Esophagus squamous epithelium (tissue), 5 donors: ENCODE measurements around the gene OPN5. TPM values are rescaled to one million over a fixed set of nuclear protein-coding genes. Genes with fewer than 3 reads are reported as not detected.

Experiments used
- DNase-seq: peaks from one replicate; lab custom pipeline; 2025; lab: John Stamatoyannopoulos, UW
- H3K27ac ChIP-seq, 4 donors: fragments of 200-600 bp; sonication (generic); one replicate each; pipeline ENCODE4 v1.5.1; 2016 to 2019; ENCODE audit warnings: mild to moderate bottlenecking in 1 of 4
- H3K27me3 ChIP-seq, 4 donors: fragments of 200-600 bp; sonication (generic); 1 replicate in 3 of 4; 2 replicates in 1 of 4; pipeline versions ENCODE4 v1.5.1 to v1.6.0; 2017 to 2021; ENCODE audit warnings: antibody characterized with exemption in 1 of 4
- H3K36me3 ChIP-seq, 3 donors: fragments of 200-600 bp; sonication (generic); one replicate each; pipeline ENCODE4 v1.5.1; 2016 to 2019
- H3K4me1 ChIP-seq, 3 donors: fragments of 200-600 bp; sonication (generic); one replicate each; pipeline ENCODE4 v1.5.1; 2017 to 2019
- H3K4me3 ChIP-seq, 4 donors: fragments of 200-600 bp; sonication (generic); 1 replicate in 3 of 4; 2 replicates in 1 of 4; pipeline ENCODE4 v1.5.1; 2016 to 2019; ENCODE audit warnings: mild to moderate bottlenecking in 2 of 4, moderate library complexity in 1 of 4
- H3K9me3 ChIP-seq, 3 donors: fragments of 200-600 bp; sonication (generic); one replicate each; pipeline ENCODE4 v1.5.1; 2016 to 2019
- CTCF ChIP-seq, 6 experiments: fragments of 450-650 bp in 4 of 6; fragments of 200-600 bp in 2 of 6; sonication (generic) in 2 of 6; IDR thresholded peaks; one replicate each; pipeline ENCODE4 v1.5.1; 2016 to 2019; ENCODE audit warnings: antibody characterized with exemption in 6 of 6, mild to moderate bottlenecking in 4 of 6, moderate library complexity in 4 of 6
- POLR2A ChIP-seq, 4 donors: fragments of 450-650 bp; IDR thresholded peaks; one replicate each; pipeline ENCODE4 v1.6.1; 2017; ENCODE audit warnings: antibody characterized with exemption in 4 of 4, mild to moderate bottlenecking in 4 of 4, moderate library complexity in 3 of 4
- WGBS, 2 donors: methylation state at CpG; one replicate each; pipeline ENCODE4 v1.1.5; 2018; 5-methylcytosine and 5-hydroxymethylcytosine counted together
- intact Hi-C: fragments of 100-400 bp; cut with DNase I; formaldehyde crosslinking; loops from one replicate; pipeline ENCODE4 v1.15.0; 2022
- total RNA-seq, 4 donors: library from RNA; depleted of rRNA; stranded (reverse); fragments of >200 nt; gene quantifications; one replicate each; pipeline ENCODE4 v1.1.0, GENCODE V29; 2016
- donor health status: DM: yes; HTN: yes; CAD: no.

The OPN5 gene
- total RNA-seq, 4 donors from 2014 or later, result not detected

- intact Hi-C loops, result no loop called here
- peaks cover 0 to 11% (median 0%) of the 10 kb centered on the region in 4 donors for H3K27me3 ChIP-seq
- no peak overlapping the region for H3K4me3 ChIP-seq
- H3K4me1 ChIP-seq, result peaks cover 0 to under 1% (median 0%) of the 10 kb centered on the region in 3 donors
- no peak overlapping the region for H3K27ac ChIP-seq
- no peaks in the 10 kb centered on the region for H3K36me3 ChIP-seq
- DNase-seq, result no peak
- 89 to 91% methylated on average over 4 of the region's 4 CpGs for WGBS, 2 donors
- TF ChIP-seq POLR2A (IDR thresholded peaks at IDR 0.05) (no peak), CTCF (IDR thresholded peaks at IDR 0.05) (no peak)
- H3K9me3 ChIP-seq, result no peaks in the 10 kb centered on the region
These were observed 35.9 kb downstream of the OPN5 start for GRCh38 chr6:47817749-47818148.

- DNase-seq, result no peak
- 73 to 88% methylated on average over 3 of the region's 3 CpGs for WGBS, 2 donors
- TF ChIP-seq CTCF (IDR thresholded peaks at IDR 0.05), result no peak
- TF ChIP-seq POLR2A (IDR thresholded peaks at IDR 0.05), result no peak
- Histone ChIP-seq H3K9me3 (no peaks in the 10 kb centered on the region), H3K27me3 (peaks cover 0 to 6% (median 0%) of the 10 kb centered on the region in 4 donors), H3K27ac (no peak overlapping the region), H3K4me1 (peaks cover 0 to 6% (median 0%) of the 10 kb centered on the region in 3 donors), H3K36me3 (no peaks in the 10 kb centered on the region), H3K4me3 (no peak overlapping the region)
- intact Hi-C loops, result no loop called here
These were observed 37.6 kb downstream of the OPN5 start for GRCh38 chr6:47819461-47819860.

- H3K27me3 ChIP-seq, result no peaks in the 10 kb centered on the region
- intact Hi-C loops, result no loop called here
- peaks cover 0 to 6% (median 0%) of the 10 kb centered on the region in 3 donors for H3K4me1 ChIP-seq
- TF ChIP-seq CTCF (IDR thresholded peaks at IDR 0.05) (no peak), POLR2A (IDR thresholded peaks at IDR 0.05) (no peak)
- H3K36me3 ChIP-seq, result no peaks in the 10 kb centered on the region
- no peak overlapping the region for H3K4me3 ChIP-seq
- DNase-seq, result no peak
- no peak overlapping the region for H3K27ac ChIP-seq
- no peaks in the 10 kb centered on the region for H3K9me3 ChIP-seq
- 72 to 80% methylated on average over 6 of the region's 6 CpGs for WGBS, 2 donors
These were observed 41.2 kb downstream of the OPN5 start for GRCh38 chr6:47822856-47823554.

- Histone ChIP-seq H3K4me3 (no peak overlapping the region), H3K4me1 (no peaks in the 10 kb centered on the region), H3K27ac (no peak overlapping the region), H3K36me3 (no peaks in the 10 kb centered on the region), H3K9me3 (no peaks in the 10 kb centered on the region), H3K27me3 (no peaks in the 10 kb centered on the region)
- no peak for DNase-seq
- intact Hi-C loops, result no loop called here
- no peak for TF ChIP-seq POLR2A (IDR thresholded peaks at IDR 0.05)
- TF ChIP-seq CTCF (IDR thresholded peaks at IDR 0.05), result no peak
- 9 to 13% methylated on average over 2 of the region's 2 CpGs for WGBS, 2 donors
These were observed 50.7 kb downstream of the OPN5 start for GRCh38 chr6:47832386-47833100.

- Histone ChIP-seq H3K27me3 (no peaks in the 10 kb centered on the region), H3K36me3 (no peaks in the 10 kb centered on the region), H3K4me3 (no peak overlapping the region), H3K4me1 (no peaks in the 10 kb centered on the region), H3K27ac (no peak overlapping the region), H3K9me3 (no peaks in the 10 kb centered on the region)
- no peak for DNase-seq
- intact Hi-C loops, result no loop called here
- TF ChIP-seq CTCF (IDR thresholded peaks at IDR 0.05) (no peak), POLR2A (IDR thresholded peaks at IDR 0.05) (no peak)
These were observed 52.4 kb downstream of the OPN5 start for GRCh38 chr6:47834196-47834595.
